IMR-90 (cell line): ENCODE measurements around the gene SLC35D2. TPM values are rescaled to one million over a fixed set of nuclear protein-coding genes. Genes with fewer than 3 reads are reported as not detected.

Experiments used
- ATAC-seq: fragments of 200-7000 bp; cut with Tn5 transposase; 2 replicates; pipeline ENCODE4 v1.9.1; 2020; ENCODE audit warnings: low read depth, mild to moderate bottlenecking, moderate library complexity
- BruUV-seq: library from RNA; stranded (reverse); fragments of 400-500 nt; replicated peaks from 2 replicates; lab custom pipeline; 2021; lab: Mats Ljungman, UMichigan
- CTCF ChIA-PET: fragments of 300-600 bp; formaldehyde crosslinking; extraction: SDS; loops from one replicate; lab custom pipeline; 2021; ENCODE audit warnings: antibody characterized with exemption; lab: Yijun Ruan, JAX
- POLR2A ChIA-PET: fragments of 300-600 bp; sonication (Branson Sonifier 250); formaldehyde crosslinking; loops from one replicate; lab custom pipeline; 2022; ENCODE audit warnings: antibody characterized with exemption; ENCODE audit not compliant: unreplicated experiment; lab: Charles Lee
- DNase-seq: peaks from one replicate; pipeline ENCODE4 v3.0.0; 2013
- H2AFZ ChIP-seq: replicated peaks from 2 replicates; pipeline ENCODE3; 2013; ENCODE audit warnings: low read length, mild to moderate bottlenecking; ENCODE audit not compliant: poor library complexity
- H2AK5ac ChIP-seq: 2 replicates; pipeline ENCODE4 v1.6.1; 2013; ENCODE audit warnings: low read depth, low read length, inconsistent platforms
- H2AK9ac ChIP-seq: replicated peaks from 2 replicates; pipeline ENCODE3; 2013; ENCODE audit warnings: mild to moderate bottlenecking, low read depth, low read length, moderate library complexity; ENCODE audit not compliant: poor library complexity
- H2BK120ac ChIP-seq: 2 replicates; pipeline ENCODE4 v1.6.1; 2013; ENCODE audit warnings: low read depth, low read length, inconsistent platforms
- H2BK15ac ChIP-seq: 3 replicates; pipeline ENCODE4 v1.6.1; 2013; ENCODE audit warnings: low read depth, low read length, inconsistent platforms
- H2BK20ac ChIP-seq: 2 replicates; pipeline ENCODE4 v1.6.1; 2013; ENCODE audit warnings: low read depth, mild to moderate bottlenecking, inconsistent platforms, low read length, moderate library complexity
- H2BK5ac ChIP-seq: 2 replicates; pipeline ENCODE4 v1.6.1; 2013; ENCODE audit warnings: mild to moderate bottlenecking, low read depth, low read length, inconsistent platforms; ENCODE audit not compliant: poor library complexity, severe bottlenecking
- H3K14ac ChIP-seq: replicated peaks from 2 replicates; pipeline ENCODE4 v1.6.1; 2013; ENCODE audit warnings: low read depth, low read length, inconsistent platforms
- H3K18ac ChIP-seq: 2 replicates; pipeline ENCODE4 v1.6.1; 2013; ENCODE audit warnings: low read depth, low read length, control low read depth
- H3K23ac ChIP-seq: 2 replicates; pipeline ENCODE4 v1.6.1; 2013; ENCODE audit warnings: low read depth, low read length, inconsistent platforms
- H3K27ac ChIP-seq: 2 replicates; pipeline ENCODE4 v1.5.1; 2013; ENCODE audit warnings: mild to moderate bottlenecking, control low read depth, low read length; ENCODE audit not compliant: insufficient read depth
- H3K27me3 ChIP-seq: 2 replicates; pipeline ENCODE4 v1.6.1; 2013; ENCODE audit warnings: low read length; ENCODE audit not compliant: control insufficient read depth, insufficient read depth
- H3K36me3 ChIP-seq: 2 replicates; pipeline ENCODE4 v1.6.1; 2013; ENCODE audit warnings: low read length, mixed read lengths; ENCODE audit not compliant: control insufficient read depth, insufficient read depth
- H3K4ac ChIP-seq: 2 replicates; pipeline ENCODE4 v1.6.1; 2013; ENCODE audit warnings: low read depth, low read length, inconsistent platforms
- H3K4me1 ChIP-seq: 2 replicates; pipeline ENCODE4 v1.6.1; 2013; ENCODE audit warnings: low read length, mixed read lengths; ENCODE audit not compliant: control insufficient read depth, insufficient read depth
- H3K4me2 ChIP-seq: 2 replicates; pipeline ENCODE4 v1.6.1; 2013; ENCODE audit warnings: low read depth, mild to moderate bottlenecking, control low read depth, low read length, moderate library complexity
- H3K4me3 ChIP-seq: 2 replicates; pipeline ENCODE4 v1.5.1; 2013; ENCODE audit warnings: low read depth, mild to moderate bottlenecking, control low read depth, low read length, moderate library complexity; ENCODE audit not compliant: insufficient read depth
- H3K56ac ChIP-seq: 2 replicates; pipeline ENCODE4 v1.6.1; 2013; ENCODE audit warnings: low read length, inconsistent platforms; ENCODE audit not compliant: insufficient read depth; ENCODE audit errors: extremely low read depth
- H3K79me1 ChIP-seq, 2 experiments: 2 replicates each; pipeline ENCODE4 v1.6.1; 2013; ENCODE audit warnings: low read length in 2 of 2, inconsistent platforms in 1 of 2, low read depth in 1 of 2
- H3K9ac ChIP-seq: 2 replicates; pipeline ENCODE4 v1.6.1; 2013; ENCODE audit warnings: low read depth, low read length, control low read depth
- H3K9me1 ChIP-seq: 2 replicates; pipeline ENCODE4 v1.6.1; 2013; ENCODE audit warnings: low read length, inconsistent platforms; ENCODE audit not compliant: insufficient read depth
- H3K9me3 ChIP-seq: 2 replicates; pipeline ENCODE4 v1.6.1; 2013; ENCODE audit warnings: low read length; ENCODE audit not compliant: control insufficient read depth, insufficient read depth
- H4K20me1 ChIP-seq: 2 replicates; pipeline ENCODE4 v1.6.1; 2013; ENCODE audit warnings: low read length, inconsistent platforms; ENCODE audit not compliant: insufficient read depth
- H4K5ac ChIP-seq: 2 replicates; pipeline ENCODE4 v1.6.1; 2013; ENCODE audit warnings: mild to moderate bottlenecking, low read depth, low read length, control low read depth
- H4K8ac ChIP-seq, 2 experiments: 2 replicates each; pipeline ENCODE4 v1.6.1; 2013; ENCODE audit warnings: low read depth in 2 of 2, low read length in 2 of 2, control low read depth in 1 of 2, inconsistent platforms in 1 of 2
- H4K91ac ChIP-seq: 2 replicates; pipeline ENCODE4 v1.6.1; 2013; ENCODE audit warnings: low read depth, low read length, inconsistent platforms; ENCODE audit not compliant: insufficient read depth
- BHLHE40 ChIP-seq: fragments of 150-350 bp; IDR thresholded peaks from 2 replicates; pipeline ENCODE4 v1.6.1; 2016; ENCODE audit warnings: mild to moderate bottlenecking, low read depth, low read length
- CTCF ChIP-seq: conservative IDR thresholded peaks from 2 replicates; pipeline ENCODE4 v1.5.1; 2012; ENCODE audit warnings: mild to moderate bottlenecking, low read depth, low read length, improper control_type of control experiment
- ELK1 ChIP-seq: fragments of 150-350 bp; IDR thresholded peaks from 2 replicates; pipeline ENCODE4 v1.6.1; 2016; ENCODE audit warnings: low read depth, mild to moderate bottlenecking, low read length, moderate library complexity, borderline replicate concordance
- POLR2A ChIP-seq: IDR thresholded peaks from 2 replicates; pipeline ENCODE4 v1.6.1; 2012; ENCODE audit warnings: mild to moderate bottlenecking, low read depth, low read length
- RCOR1 ChIP-seq: IDR thresholded peaks from 2 replicates; pipeline ENCODE4 v1.6.1; 2012; ENCODE audit warnings: mild to moderate bottlenecking, low read length, improper control_type of control experiment; ENCODE audit not compliant: insufficient replicate concordance
- USF2 ChIP-seq: fragments of 150-350 bp; IDR thresholded peaks from 2 replicates; pipeline ENCODE4 v1.6.1; 2017; ENCODE audit warnings: mild to moderate bottlenecking, antibody characterized with exemption, low read length, low read depth
- WGBS, 2 experiments: methylation state at CpG; one replicate each; pipeline versions ENCODE4 v1.1.5 to v1.1.7; 2013; ENCODE audit warnings: missing lambda C conversion rate in 2 of 2; ENCODE audit not compliant: insufficient read length in 1 of 2; ENCODE audit errors: extremely low coverage in 2 of 2; 5-methylcytosine and 5-hydroxymethylcytosine counted together
- dilution Hi-C: fragments of 300-500 bp; cut with HindIII; formaldehyde crosslinking; loops from one replicate; pipeline ENCODE4 v1.14.3; 2018; ENCODE audit warnings: low sequenced_read_pairs; ENCODE audit not compliant: unreplicated experiment
- in situ Hi-C: fragments of 300-500 bp; cut with MboI; formaldehyde crosslinking; loops from 3 replicates; pipeline ENCODE4 v1.14.3; 2019; ENCODE audit warnings: low sequenced_read_pairs, inconsistent platforms, mixed read lengths
- intact Hi-C: fragments of 100-400 bp; cut with micrococcal nuclease; formaldehyde crosslinking; loops from 2 replicates; pipeline ENCODE4 v1.10.0; 2022
- polyA plus RNA-seq, 3 experiments: library from polyadenylated mRNA; depleted of rRNA; stranded (reverse); fragments of >200 nt; gene quantifications; 2 replicates each; pipeline ENCODE4 v1.2.3, GENCODE V29; 2012; ENCODE audit warnings: low replicate concordance in 1 of 3
- total RNA-seq: library from RNA; depleted of rRNA; stranded (reverse); fragments of >200 nt; gene quantifications from 2 replicates; pipeline ENCODE4 v1.2.3, GENCODE V29; 2012

SLC35D2 gene
- total and polyA plus RNA-seq, 2 of the 4 experiments (the other 2 are of a cell fraction), result 9.7 to 11.8 TPM

- Histone ChIP-seq H3K4me3 (no peak overlapping the region), H2AK9ac (no peak overlapping the region), H3K4ac (no peak overlapping the region), H4K20me1 (no peaks in the 10 kb centered on the region), H2BK20ac (no peak overlapping the region), H3K9me1 (peaks cover 9% of the 10 kb centered on the region), H3K18ac (no peak overlapping the region), H2BK5ac (no peak overlapping the region), H2AK5ac (no peak overlapping the region), H3K79me1 (peaks cover 3 to 7% of the 10 kb centered on the region in 2 experiments; a peak in 1 of 4 replicates), H2BK15ac (no peak overlapping the region), H2BK120ac (no peak overlapping the region), H3K4me1 (peaks cover 8% of the 10 kb centered on the region), H4K5ac (no peak overlapping the region), H3K27ac (no peak overlapping the region), H2AFZ (no peak overlapping the region), H4K8ac (no peak overlapping the region), H3K4me2 (no peak overlapping the region), H3K9ac (no peak overlapping the region), H4K91ac (no peak overlapping the region), H3K36me3 (peaks cover 2% of the 10 kb centered on the region; the same call in 1 of the 2 replicates), H3K23ac (no peak overlapping the region), H3K14ac (no peak overlapping the region), H3K56ac (no peak overlapping the region), H3K27me3 (no peaks in the 10 kb centered on the region), H3K9me3 (no peaks in the 10 kb centered on the region)
- intact Hi-C loops, result loop anchor here (5.0 kb wide), 2 partner anchors 77 to 227 kb away; partner anchors contain the start of gene ZNF367
- WGBS, 2 experiments, result no CpG with 5 or more reads among the region's 3 CpGs
- DNase-seq (no peak), ATAC-seq (no peak)
- in situ Hi-C loops, result no loop called here
- POLR2A ChIA-PET, result no interaction called here
- no TSS peak for BruUV-seq
- CTCF ChIA-PET, result no interaction called here
- dilution Hi-C loops, result no loop called here
- TF ChIP-seq CTCF, result no peak
- TF ChIP-seq RCOR1, result no peak
- no peak for TF ChIP-seq ELK1
- TF ChIP-seq USF2, result no peak
- TF ChIP-seq POLR2A, result no peak
- no peak for TF ChIP-seq BHLHE40
These were observed 42.8 kb downstream of the SLC35D2 start for GRCh38 chr9:96340707-96341106.
